DMS153 (cell line): ENCODE results near the gene PEAK1.
"Not testable (repeated sequence)": the region's sequence is repeated elsewhere in the genome, so short reads cannot be mapped to it uniquely, and the experiment has no call there.

Source experiments
- DNase-seq: peaks from one replicate; lab custom pipeline; 2025; lab: John Stamatoyannopoulos, UW

The PEAK1 gene

DNA sequence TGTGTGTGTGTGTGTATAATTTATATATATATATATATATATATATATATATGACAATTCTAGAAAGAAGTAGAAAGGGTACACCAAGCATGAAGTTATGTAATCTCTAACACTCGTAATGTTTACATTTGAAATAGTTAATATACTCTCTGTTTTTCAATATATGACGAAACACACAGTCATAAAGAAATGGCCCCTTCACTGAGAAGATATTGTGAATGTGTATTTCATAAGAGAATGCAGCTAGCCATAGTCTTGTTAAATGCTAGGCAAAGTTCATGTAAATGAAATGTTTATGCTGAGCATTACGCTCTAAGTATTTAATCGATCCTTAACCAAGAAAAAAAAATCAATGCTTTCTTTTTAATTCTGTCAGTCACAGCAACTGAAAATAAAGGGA is 194.3 kb downstream of the PEAK1 start:
- no peak for DNase-seq

DNA sequence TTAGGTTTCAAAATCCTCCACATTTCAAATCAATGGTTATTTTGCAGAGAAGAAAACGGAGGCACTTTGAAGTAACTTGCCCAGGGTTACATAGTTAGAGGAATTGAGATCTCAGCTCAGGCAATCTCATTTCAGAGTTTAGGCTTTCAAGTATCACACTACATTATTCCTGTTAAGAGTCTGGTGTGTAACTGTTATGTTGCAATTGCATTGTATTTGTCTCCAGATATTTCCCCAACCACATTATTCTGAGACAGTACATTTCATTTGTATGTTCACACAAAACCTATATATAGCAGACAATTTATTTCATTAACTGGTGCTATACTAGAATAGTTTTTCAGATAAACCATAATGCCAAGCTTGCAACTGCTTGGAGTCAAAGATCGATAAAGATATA is 194.8 kb downstream of the PEAK1 start:
- no peak for DNase-seq

GRCh38 chr15:77224352-77224751 is 195.6 kb downstream of the PEAK1 start:
- DNase-seq = no peak

DNA sequence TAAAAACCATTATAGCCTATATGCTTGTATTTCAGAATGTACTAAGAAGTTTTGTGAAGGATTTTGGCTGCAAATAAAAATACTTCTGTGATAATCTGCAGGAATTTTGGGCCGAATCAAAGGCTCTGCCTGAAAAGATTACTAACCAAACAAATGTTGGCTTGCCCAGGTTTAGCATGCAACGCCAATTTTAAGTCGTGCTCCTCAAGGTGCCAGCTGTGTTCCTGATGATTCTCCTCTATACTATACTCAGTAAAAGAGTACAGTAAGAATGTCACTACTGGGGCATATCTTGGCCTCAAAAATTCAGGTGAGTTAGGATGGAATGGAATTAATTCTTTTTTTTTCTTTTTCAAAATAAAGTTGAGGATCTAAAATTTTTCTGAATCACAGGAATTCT is 198.2 kb downstream of the PEAK1 start:
- DNase-seq = no peak

GRCh38 chr15:77221174-77221573 is 198.7 kb downstream of the PEAK1 start:
- no peak for DNase-seq

- DNase-seq = no peak
Observed at GRCh38 chr15:77219841-77220240, 200.1 kb downstream of the PEAK1 start.

DNA sequence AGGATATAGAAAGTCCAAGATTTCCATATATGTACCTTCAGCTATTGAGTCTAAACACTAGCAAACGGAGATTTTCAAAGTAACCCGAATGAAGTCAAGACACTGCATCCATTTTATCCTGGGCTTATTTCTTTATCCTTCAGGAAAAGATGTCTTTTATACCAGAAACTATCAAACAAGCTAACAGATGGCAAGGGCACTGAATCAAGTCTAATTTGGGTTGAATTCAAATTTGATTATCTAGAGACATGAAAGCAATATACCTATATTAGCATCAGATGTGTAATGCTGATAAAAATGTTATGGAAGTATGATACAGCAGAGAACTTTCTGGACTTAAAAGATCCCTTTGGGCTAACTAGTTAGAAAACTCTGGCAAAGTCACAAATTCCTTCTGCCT is 210.7 kb downstream of the PEAK1 start:
- no peak for DNase-seq

- no peak for DNase-seq
Observed at GRCh38 chr15:77208241-77208640, 211.7 kb downstream of the PEAK1 start.

- no peak for DNase-seq
Observed at GRCh38 chr15:77201665-77202064, 218.2 kb downstream of the PEAK1 start.

DNA sequence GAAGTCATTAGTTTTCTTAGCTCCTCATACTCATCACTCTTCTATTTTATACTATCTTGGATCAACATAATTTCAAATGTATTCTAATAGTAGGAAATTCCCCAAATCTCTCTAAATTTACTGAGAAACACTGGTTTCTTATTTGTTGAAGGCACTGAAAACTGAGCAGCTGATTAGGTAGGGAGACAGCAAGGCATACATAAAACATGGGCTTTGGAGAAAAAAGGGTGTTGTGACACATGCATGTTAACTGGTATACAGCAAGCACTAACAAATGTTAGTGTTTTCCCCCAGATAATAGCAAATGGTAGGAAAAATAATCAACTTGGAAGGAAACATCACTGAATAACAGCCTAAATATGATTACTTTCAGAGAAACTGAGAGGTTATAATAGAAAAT is 223.5 kb downstream of the PEAK1 start:
- DNase-seq = no peak

DNA sequence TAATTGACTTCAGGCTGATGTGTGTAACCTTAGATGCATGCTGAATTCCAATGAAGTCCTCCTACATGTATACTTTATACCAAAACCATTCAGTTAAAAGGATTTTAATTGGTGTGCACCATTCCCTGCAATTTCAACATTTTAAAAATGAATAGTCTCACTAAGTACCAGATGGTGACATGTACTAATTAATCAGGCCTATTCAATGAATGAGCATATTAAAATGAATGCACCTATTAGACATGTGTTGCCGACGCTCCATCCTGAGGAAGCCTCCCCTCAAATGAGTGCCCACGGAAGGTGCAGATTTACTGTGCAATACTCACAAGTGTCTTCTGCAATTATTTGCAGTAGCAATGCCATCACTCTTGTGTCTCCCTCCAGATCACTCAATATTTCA is 224.3 kb downstream of the PEAK1 start:
- DNase-seq = no peak

DNA sequence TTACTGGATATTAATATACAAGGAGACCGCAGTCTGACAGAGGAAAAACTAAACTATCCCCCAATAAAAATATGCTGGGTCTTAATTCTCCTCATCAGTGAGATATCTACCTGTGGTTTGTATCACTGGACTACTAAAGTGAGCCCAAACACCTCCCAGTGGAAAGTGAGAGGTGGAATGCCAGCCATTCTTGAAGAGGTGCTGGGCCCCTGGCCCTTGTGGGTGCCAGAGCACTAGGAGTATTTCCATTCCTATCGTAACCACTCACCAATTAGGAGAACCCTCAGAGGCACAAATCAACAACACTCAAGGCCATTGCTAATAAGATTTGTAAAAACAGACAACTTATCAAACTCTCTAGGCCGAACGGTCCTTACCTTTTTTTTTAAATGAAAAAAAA is 227.5 kb downstream of the PEAK1 start:
- DNase-seq = no peak

GRCh38 chr15:77191230-77191834 is 228.6 kb downstream of the PEAK1 start:
- no peak for DNase-seq

DNA sequence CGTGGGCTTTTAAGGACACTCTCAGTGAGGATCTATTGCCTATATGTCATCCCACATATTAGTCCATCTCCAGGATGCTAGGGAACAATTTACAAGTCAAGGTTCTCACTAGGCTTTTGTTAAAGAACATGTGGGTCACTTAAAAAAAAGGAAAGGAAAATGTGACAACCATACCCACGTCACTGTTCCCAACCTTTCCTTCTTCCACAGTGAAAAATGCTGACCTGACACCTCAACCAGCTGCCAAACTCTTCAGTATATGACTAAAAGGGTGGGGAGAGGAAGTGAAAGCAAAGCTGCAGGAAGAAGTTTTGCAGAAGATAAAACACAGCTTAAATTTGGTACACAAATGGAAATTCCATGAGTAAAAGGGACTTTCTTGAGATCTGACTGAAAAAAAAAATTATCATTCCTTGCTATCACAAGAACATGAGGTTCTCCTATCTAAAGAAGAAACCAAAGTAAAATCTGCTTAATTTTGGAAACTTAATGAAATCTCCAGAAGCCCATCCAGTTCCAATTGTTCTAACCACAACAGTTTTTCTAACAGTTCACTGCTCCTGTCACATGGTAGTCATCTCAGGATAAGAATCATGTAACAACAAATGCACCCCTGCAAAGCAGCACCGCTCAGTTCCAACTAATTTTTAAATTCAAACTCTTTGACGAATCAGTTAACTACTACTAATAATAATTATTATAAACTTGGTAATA is 232.0 kb downstream of the PEAK1 start:
- DNase-seq = no peak

GRCh38 chr15:77186594-77187011 is 233.3 kb downstream of the PEAK1 start:
- DNase-seq = no peak

- DNase-seq = no peak
Observed at GRCh38 chr15:77185242-77185785, 234.6 kb downstream of the PEAK1 start.

GRCh38 chr15:77184352-77184751 is 235.6 kb downstream of the PEAK1 start:
- not testable (repeated sequence) for DNase-seq

- no peak for DNase-seq
Observed at GRCh38 chr15:77183066-77183465, 236.8 kb downstream of the PEAK1 start.

DNA sequence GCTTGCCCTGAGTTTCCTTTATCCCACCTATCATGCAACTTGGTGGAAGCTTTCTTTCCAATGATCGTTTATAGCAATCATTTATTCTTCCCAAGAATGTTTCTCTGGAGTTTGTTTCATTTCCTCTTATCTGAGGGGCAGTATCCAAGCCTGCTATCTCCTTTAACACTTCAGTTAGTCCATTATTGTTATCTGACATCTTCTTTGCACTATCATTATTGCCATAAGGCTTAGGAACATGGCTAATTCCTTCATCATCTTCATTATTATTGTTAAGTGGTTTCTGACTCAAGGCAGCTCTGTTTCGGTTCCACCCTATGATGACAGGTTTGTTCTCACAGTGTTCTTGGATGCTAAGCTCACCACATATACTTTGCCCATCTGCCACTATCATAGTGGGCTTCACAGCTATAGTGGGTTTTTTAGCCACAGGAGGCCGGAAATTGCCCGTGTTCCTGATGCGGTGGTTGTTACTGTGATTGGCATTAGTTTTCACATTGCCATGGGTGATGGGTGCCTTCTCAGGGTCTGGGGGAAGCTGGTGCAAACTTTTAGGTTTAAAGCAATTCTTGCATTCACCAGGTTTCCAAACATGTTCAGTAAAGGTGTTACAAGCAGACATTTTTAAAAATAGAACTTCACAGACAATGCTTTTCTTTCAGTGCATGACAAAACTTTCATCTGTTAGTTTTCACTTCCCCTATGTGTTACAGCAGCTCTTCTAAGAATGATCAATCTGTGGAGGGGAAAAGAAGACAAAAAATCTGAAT is 238.4 kb downstream of the PEAK1 start:
- no peak for DNase-seq

DNA sequence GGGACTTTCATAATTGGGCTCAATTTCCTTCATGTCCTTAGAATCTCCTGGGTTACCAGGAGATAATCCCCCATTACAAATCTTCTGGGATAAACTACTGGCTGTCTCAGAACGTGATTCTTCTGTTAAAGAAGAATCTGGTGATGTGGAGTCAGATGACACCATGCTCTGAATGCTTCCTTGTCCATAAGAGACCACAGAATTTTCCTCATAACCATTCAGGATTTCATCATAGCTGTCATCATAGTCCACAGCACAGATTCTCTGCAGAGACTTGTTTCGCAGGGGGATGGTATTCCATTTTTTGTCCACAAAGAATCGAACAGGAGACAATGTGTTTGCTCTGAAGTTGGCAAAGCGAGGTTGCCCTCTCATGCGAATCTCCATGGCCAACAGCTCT is 239.1 kb downstream of the PEAK1 start:
- DNase-seq = no peak

GRCh38 chr15:77180270-77180669 is 239.6 kb downstream of the PEAK1 start:
- no peak for DNase-seq

GRCh38 chr15:77179541-77179998 is 240.3 kb downstream of the PEAK1 start:
- no peak for DNase-seq

DNA sequence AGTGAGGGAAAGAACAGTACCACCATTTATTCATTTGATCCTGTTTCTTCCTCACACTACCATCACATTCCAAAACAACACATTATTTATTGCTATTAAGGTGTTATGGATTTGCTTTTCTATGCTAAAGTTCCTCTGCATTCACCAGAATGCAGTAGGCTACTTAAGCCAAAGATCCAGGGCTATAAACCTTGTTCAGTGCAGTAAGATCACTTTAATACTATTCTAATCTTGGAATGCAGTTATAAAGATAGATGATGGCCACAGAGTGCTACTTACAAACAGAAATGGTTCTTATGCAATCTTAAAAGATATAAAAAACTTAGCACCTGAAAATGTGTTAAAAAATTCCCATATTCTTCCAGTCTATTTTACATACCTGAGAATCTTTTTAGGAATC is 241.5 kb downstream of the PEAK1 start:
- no peak for DNase-seq
